ENCODE data around the gene PRR5L.

Gene PRR5L

DNA sequence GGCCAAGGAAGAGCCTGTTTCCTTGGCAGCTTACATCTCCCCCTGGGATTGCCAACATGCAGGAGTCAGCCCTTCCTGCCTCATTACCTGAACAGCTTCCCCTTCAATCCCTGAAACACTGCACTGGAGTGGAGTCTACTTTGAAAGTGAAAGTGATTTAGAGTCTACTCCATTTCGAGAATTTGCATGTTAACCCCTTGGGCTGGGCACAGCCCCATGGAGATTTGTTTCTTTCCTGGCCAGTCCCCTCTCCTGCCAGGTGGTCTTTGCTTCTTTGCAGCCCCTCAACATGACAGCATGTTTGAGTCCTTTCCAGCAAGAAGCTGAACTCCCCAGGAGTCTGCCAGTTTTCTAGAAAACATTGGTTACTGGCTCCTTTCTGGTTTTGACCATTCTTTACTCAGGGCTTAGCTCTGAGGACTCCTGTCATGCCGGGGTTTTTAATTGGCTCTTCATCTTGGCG is 154.1 kb downstream of the PRR5L start:
- TF ChIP-seq CTCF (IDR thresholded peaks at IDR 0.05; ENCODE audit: low read depth, low read length, missing control alignments), result no peak
- DNase-seq (ENCODE audit: low read depth), result no peak
- in situ Hi-C loops (cut with HindIII; ENCODE audit: low sequenced_read_pairs), result loop anchor here (25.0 kb wide), 1 partner anchor 638 kb away; no protein-coding TSS in a partner anchor
- no peak overlapping the region for H3K4me3 ChIP-seq (ENCODE audit: low read depth, low read length)

GRCh38 chr11:36451045-36451444 is 155.0 kb downstream of the PRR5L start:
- TF ChIP-seq CTCF (IDR thresholded peaks at IDR 0.05; ENCODE audit: low read depth, low read length, missing control alignments), result no peak
- no peak overlapping the region for H3K4me3 ChIP-seq (ENCODE audit: low read depth, low read length)
- in situ Hi-C loops (cut with HindIII; ENCODE audit: low sequenced_read_pairs), result loop anchor here (25.0 kb wide), 1 partner anchor 639 kb away; no protein-coding TSS in a partner anchor
- DNase-seq (ENCODE audit: low read depth), result no peak

DNA sequence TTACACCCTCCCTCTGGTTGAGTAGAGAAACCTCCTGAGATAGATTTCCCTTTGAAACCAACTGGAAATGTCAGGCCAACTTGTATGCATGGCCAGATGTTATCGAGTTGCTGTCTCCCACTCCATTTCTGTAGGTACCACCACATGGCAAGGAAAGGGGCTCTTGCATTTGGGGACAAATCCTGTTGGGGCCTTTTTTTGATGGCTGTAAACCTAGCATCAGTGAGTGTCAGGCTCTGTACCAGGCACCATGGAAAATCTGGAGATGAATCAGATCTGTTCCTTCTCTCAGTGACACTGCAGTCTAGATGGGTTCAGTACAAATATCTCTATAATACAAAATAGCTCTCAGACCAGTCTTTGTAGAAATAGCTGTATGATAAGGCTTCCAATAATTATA is 155.6 kb downstream of the PRR5L start:
- in situ Hi-C loops (cut with HindIII; ENCODE audit: low sequenced_read_pairs), result loop anchor here (25.0 kb wide), 1 partner anchor 639 kb away; no protein-coding TSS in a partner anchor
- DNase-seq (ENCODE audit: low read depth), result no peak
- no peak overlapping the region for H3K4me3 ChIP-seq (ENCODE audit: low read depth, low read length)
- TF ChIP-seq CTCF (IDR thresholded peaks at IDR 0.05; ENCODE audit: low read depth, low read length, missing control alignments), result no peak

- in situ Hi-C loops (cut with HindIII; ENCODE audit: low sequenced_read_pairs), result loop anchor here (25.0 kb wide), 1 partner anchor 640 kb away; no protein-coding TSS in a partner anchor
- no peak overlapping the region for H3K4me3 ChIP-seq (ENCODE audit: low read depth, low read length)
- peak; percentile 56 for DNase-seq (ENCODE audit: low read depth)
- no peak for TF ChIP-seq CTCF (IDR thresholded peaks at IDR 0.05; ENCODE audit: low read depth, low read length, missing control alignments)
Measured at GRCh38 chr11:36452236-36452940, 156.3 kb downstream of the PRR5L start.

GRCh38 chr11:36452961-36453360 is 156.9 kb downstream of the PRR5L start:
- TF ChIP-seq CTCF (IDR thresholded peaks at IDR 0.05; ENCODE audit: low read depth, low read length, missing control alignments), result no peak
- no peak overlapping the region for H3K4me3 ChIP-seq (ENCODE audit: low read depth, low read length)
- no peak for DNase-seq (ENCODE audit: low read depth)
- in situ Hi-C loops (cut with HindIII; ENCODE audit: low sequenced_read_pairs), result loop anchor here (25.0 kb wide), 1 partner anchor 641 kb away; no protein-coding TSS in a partner anchor

DNA sequence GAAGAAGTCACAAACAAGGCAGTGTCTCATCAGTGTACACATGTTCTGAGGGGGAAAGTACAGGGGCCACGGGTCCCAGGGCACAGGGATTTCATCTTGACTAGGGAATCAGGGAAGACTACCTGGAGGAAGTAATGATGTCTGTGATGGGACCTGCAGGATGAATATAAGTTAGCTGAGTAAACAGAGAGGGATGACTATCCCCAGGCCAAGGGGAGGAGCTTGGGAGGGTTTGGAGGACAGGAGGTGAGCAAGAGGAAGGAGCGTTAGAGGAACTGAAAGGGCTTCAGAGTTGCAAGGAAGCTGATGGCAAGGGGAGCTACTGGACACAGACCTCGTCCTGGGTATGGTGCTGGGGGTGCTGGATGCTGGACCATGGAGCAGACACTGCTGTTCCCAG is 157.6 kb downstream of the PRR5L start:
- DNase-seq (ENCODE audit: low read depth), result no peak
- in situ Hi-C loops (cut with HindIII; ENCODE audit: low sequenced_read_pairs), result loop anchor here (25.0 kb wide), 1 partner anchor 641 kb away; no protein-coding TSS in a partner anchor
- H3K4me3 ChIP-seq (ENCODE audit: low read depth, low read length), result no peak overlapping the region
- TF ChIP-seq CTCF (IDR thresholded peaks at IDR 0.05; ENCODE audit: low read depth, low read length, missing control alignments), result no peak
